Measurements from ENCODE around the gene DCP1A. TPM values are rescaled to one million over a fixed set of nuclear protein-coding genes. Genes with fewer than 3 reads are reported as not detected.

The DCP1A gene
- total and polyA plus RNA-seq, 9 of the 15 experiments (the other 6 are each of a cell fraction or from before 2014, with no cell fraction given) = 6.6 to 33.7 (median 13.3) TPM

DNA sequence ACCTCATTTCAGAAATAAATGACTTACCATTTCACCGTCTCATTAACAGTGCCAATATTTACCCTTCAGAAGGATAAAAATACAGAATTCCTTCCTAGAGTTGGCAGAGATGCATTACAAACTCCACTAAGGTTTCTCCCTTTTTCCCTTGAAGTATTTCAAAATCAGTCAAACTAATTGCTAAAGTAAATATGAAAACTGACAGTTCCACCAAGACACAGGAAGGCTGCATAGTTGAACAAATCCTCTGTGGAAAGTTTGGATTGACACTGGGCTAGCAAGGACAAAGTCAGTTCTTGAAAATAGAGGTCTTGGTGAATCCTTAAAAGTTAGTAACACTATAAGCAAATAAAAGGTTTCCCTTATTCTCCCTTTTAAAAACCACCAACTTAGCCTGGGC lies 34.5 kb downstream of the DCP1A start:
- no peaks in the 10 kb centered on the region for H4K20me1 ChIP-seq (replicated peaks; ENCODE audit: control insufficient read depth, insufficient read depth, low read length)
- no peak overlapping the region for H3K9ac ChIP-seq (ENCODE audit: insufficient read depth in 1 of 2, low read depth in 2 of 2, low read length in 2 of 2)
- FAIRE-seq = no peak
- no peak for ATAC-seq
- no peak overlapping the region for H2AFZ ChIP-seq (ENCODE audit: low read depth, low read length)
- TF ChIP-seq ZNF444 (CRISPR knock-in tag; IDR thresholded peaks at IDR 0.05) = no peak
- TF ChIP-seq ZNF740 (CRISPR knock-in tag; IDR thresholded peaks at IDR 0.05) = no peak
- no peak for TF ChIP-seq ZNF740 (tag; IDR thresholded peaks at IDR 0.05)
- TF ChIP-seq DNMT1 (IDR thresholded peaks at IDR 0.05) = no peak
- TF ChIP-seq ZNF696 (CRISPR knock-in tag; conservative IDR thresholded peaks at IDR 0.05) = no peak
- TF ChIP-seq SMC3 (conservative IDR thresholded peaks at IDR 0.05; ENCODE audit: insufficient read depth, low read depth, low read length) = no peak
- no peak for TF ChIP-seq TCF3 (CRISPR knock-in tag; IDR thresholded peaks at IDR 0.05)
- no peak overlapping the region for H3K27ac ChIP-seq (ENCODE audit: extremely low read depth, low read depth, low read length)
- in situ Hi-C loops (cut with MboI) (loop anchor here (10.0 kb wide), 1 partner anchor 402 kb away; no protein-coding TSS in a partner anchor), intact Hi-C loops (cut with micrococcal nuclease) (no loop called here)
- no peak for DNase-seq (ENCODE audit: extremely low read depth in 1 of 4, low spot score in 3 of 4)
- no peaks in the 10 kb centered on the region for H3K79me2 ChIP-seq (ENCODE audit: control insufficient read depth, insufficient read depth, low read length)
- H3K4me1 ChIP-seq (replicated peaks in 1 of 2; ENCODE audit: control insufficient read depth in 2 of 2, insufficient read depth in 2 of 2, low read length in 2 of 2) = no peaks in the 10 kb centered on the region
- peaks cover 42% of the 10 kb centered on the region; the same call in 2 of the 3 replicates for H3K36me3 ChIP-seq (ENCODE audit: control insufficient read depth, insufficient read depth, low read length)
- no peak overlapping the region for H3K4me3 ChIP-seq
- 57% methylated on average over 1 of the region's 1 CpG for WGBS (ENCODE audit: insufficient coverage, low coverage, missing lambda C conversion rate)
- ChIA-PET CTCF (ENCODE audit: low intra/inter-chr PET ratio) (no interaction called here), POLR2A (interaction anchor here (1.2 kb wide), 1 partner anchor 17 kb away, joined by 3 read pairs; no protein-coding TSS in a partner anchor)
- no peaks in the 10 kb centered on the region for H3K9me3 ChIP-seq (replicated peaks; ENCODE audit: control insufficient read depth, insufficient read depth, low read depth, low read length)
- no TSS peak for BruUV-seq (replicated peaks)
- H3K9me1 ChIP-seq (ENCODE audit: control insufficient read depth, insufficient read depth, low read length) = no peaks in the 10 kb centered on the region
- no peaks in the 10 kb centered on the region for H3K27me3 ChIP-seq (ENCODE audit: control insufficient read depth in 2 of 2, insufficient read depth in 2 of 2, low read length in 2 of 2)
- no peak overlapping the region for H3K4me2 ChIP-seq (ENCODE audit: insufficient read depth, low read length)

All from K562 (cell line).